ENCODE measurements around the gene STK32B.

STK32B gene

GRCh38 chr4:5448221-5448620, 396.9 kb downstream of the STK32B start:
- no peak overlapping the region for H3K27ac ChIP-seq
- DNase-seq: no peak
- TF ChIP-seq CTCF (IDR thresholded peaks at IDR 0.05; ENCODE audit: low read depth, low read length): no peak
- no peak overlapping the region for H3K4me3 ChIP-seq (ENCODE audit: low read depth, low read length)
- H3K27me3 ChIP-seq (ENCODE audit: insufficient read depth, low read depth, severe bottlenecking): no peaks in the 10 kb centered on the region
- no peaks in the 10 kb centered on the region for H3K9me3 ChIP-seq (ENCODE audit: severe bottlenecking)
- no peaks in the 10 kb centered on the region for H3K36me3 ChIP-seq

GRCh38 chr4:5451243-5451642, 400.0 kb downstream of the STK32B start:
- Histone ChIP-seq H3K27me3 (ENCODE audit: insufficient read depth, low read depth, severe bottlenecking) (no peaks in the 10 kb centered on the region), H3K4me3 (ENCODE audit: low read depth, low read length) (no peak overlapping the region), H3K9me3 (ENCODE audit: severe bottlenecking) (no peaks in the 10 kb centered on the region), H3K27ac (no peak overlapping the region), H3K36me3 (no peaks in the 10 kb centered on the region)
- DNase-seq: no peak
- no peak for TF ChIP-seq CTCF (IDR thresholded peaks at IDR 0.05; ENCODE audit: low read depth, low read length)

GRCh38 chr4:5452156-5452555, 400.9 kb downstream of the STK32B start:
- Histone ChIP-seq H3K27me3 (ENCODE audit: insufficient read depth, low read depth, severe bottlenecking) (no peaks in the 10 kb centered on the region), H3K27ac (no peak overlapping the region), H3K4me3 (ENCODE audit: low read depth, low read length) (no peak overlapping the region), H3K36me3 (no peaks in the 10 kb centered on the region), H3K9me3 (ENCODE audit: severe bottlenecking) (no peaks in the 10 kb centered on the region)
- no peak for DNase-seq
- no peak for TF ChIP-seq CTCF (IDR thresholded peaks at IDR 0.05; ENCODE audit: low read depth, low read length)

DNA sequence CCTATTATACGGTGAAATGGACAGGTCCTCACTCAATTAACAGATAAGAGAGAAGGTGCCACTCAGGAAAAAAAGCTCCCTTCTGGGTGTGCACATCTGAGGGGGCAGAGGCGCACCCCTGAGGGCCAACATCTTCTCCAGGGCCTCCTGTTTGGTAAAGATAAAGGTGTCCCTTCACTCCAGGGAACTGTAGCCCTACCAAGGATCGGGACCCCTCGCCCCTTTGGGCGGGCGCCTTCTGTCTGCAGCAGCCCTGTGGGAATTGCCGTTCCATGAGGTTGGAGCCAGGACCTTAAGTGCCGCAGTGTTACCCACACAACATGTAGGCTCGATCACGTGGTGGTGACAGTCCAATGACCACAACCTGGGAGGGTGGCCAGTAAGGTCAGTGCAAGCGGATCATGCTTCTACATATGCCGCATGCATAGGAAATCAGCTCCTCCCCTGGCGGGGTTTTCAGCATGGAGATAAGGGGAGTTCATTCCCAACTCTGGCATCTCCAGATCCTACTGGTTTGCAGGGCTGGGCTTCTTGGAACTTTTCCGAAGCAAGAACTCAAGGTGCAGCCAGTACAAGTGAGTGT, 403.8 kb downstream of the STK32B start:
- no peak for TF ChIP-seq CTCF (IDR thresholded peaks at IDR 0.05; ENCODE audit: low read depth, low read length)

GRCh38 chr4:5456296-5456845, 405.1 kb downstream of the STK32B start:
- Histone ChIP-seq H3K4me3 (ENCODE audit: low read depth, low read length) (no peak overlapping the region), H3K36me3 (no peaks in the 10 kb centered on the region), H3K27ac (no peak overlapping the region), H3K27me3 (ENCODE audit: insufficient read depth, low read depth, severe bottlenecking) (no peaks in the 10 kb centered on the region), H3K9me3 (ENCODE audit: severe bottlenecking) (peaks cover 2% of the 10 kb centered on the region)
- DNase-seq: no peak
- no peak for TF ChIP-seq CTCF (IDR thresholded peaks at IDR 0.05; ENCODE audit: low read depth, low read length)

More for the DNA sequence above, 403.8 kb downstream of the STK32B start:
- H3K36me3 ChIP-seq: no peaks in the 10 kb centered on the region
- peaks cover 2% of the 10 kb centered on the region for H3K9me3 ChIP-seq (ENCODE audit: severe bottlenecking)
- H3K27me3 ChIP-seq (ENCODE audit: insufficient read depth, low read depth, severe bottlenecking): no peaks in the 10 kb centered on the region
- H3K27ac ChIP-seq: no peak overlapping the region
- no peak for DNase-seq
- no peak overlapping the region for H3K4me3 ChIP-seq (ENCODE audit: low read depth, low read length)

GRCh38 chr4:5458676-5459075, 407.4 kb downstream of the STK32B start:
- Histone ChIP-seq H3K27me3 (ENCODE audit: insufficient read depth, low read depth, severe bottlenecking) (no peaks in the 10 kb centered on the region), H3K9me3 (ENCODE audit: severe bottlenecking) (peaks cover 2% of the 10 kb centered on the region), H3K27ac (no peak overlapping the region), H3K36me3 (no peaks in the 10 kb centered on the region), H3K4me3 (ENCODE audit: low read depth, low read length) (no peak overlapping the region)
- DNase-seq: no peak
- no peak for TF ChIP-seq CTCF (IDR thresholded peaks at IDR 0.05; ENCODE audit: low read depth, low read length)
